GM10266 (cell line): Measurements from ENCODE around the gene GSK3B.

Experiments used
- DNase-seq: peaks from one replicate; pipeline ENCODE4 v3.0.0; 2012; ENCODE audit errors: extremely low spot score
- CTCF ChIP-seq: IDR thresholded peaks from 2 replicates; pipeline ENCODE4 v1.5.1; 2012; ENCODE audit warnings: mild to moderate bottlenecking, low read depth; ENCODE audit not compliant: control insufficient read depth, insufficient read depth; ENCODE audit errors: missing control alignments

GSK3B gene

GRCh38 chr3:119782460-119782859, 311.8 kb downstream of the GSK3B start:
- TF ChIP-seq CTCF = no peak
- no peak for DNase-seq

- DNase-seq = no peak
- TF ChIP-seq CTCF = no peak
Observed at GRCh38 chr3:119781330-119782198, 312.7 kb downstream of the GSK3B start, which contains the start of gene NR1I2. Gene NR1I2, plus strand, starts transcription at chr3:119782101.

GRCh38 chr3:119779731-119780383, 314.4 kb downstream of the GSK3B start:
- TF ChIP-seq CTCF = no peak
- DNase-seq = no peak

- DNase-seq = no peak
- no peak for TF ChIP-seq CTCF
Observed at GRCh38 chr3:119778811-119779210, 315.4 kb downstream of the GSK3B start.

- TF ChIP-seq CTCF = no peak
- no peak for DNase-seq
Observed at GRCh38 chr3:119778176-119778575, 316.1 kb downstream of the GSK3B start.

GRCh38 chr3:119776304-119776703, 317.9 kb downstream of the GSK3B start:
- DNase-seq = no peak
- TF ChIP-seq CTCF = no peak

GRCh38 chr3:119774444-119774843, 319.8 kb downstream of the GSK3B start:
- no peak for TF ChIP-seq CTCF
- peak; percentile 21 for DNase-seq
